ENCODE results near the gene PSIP1.

DNA sequence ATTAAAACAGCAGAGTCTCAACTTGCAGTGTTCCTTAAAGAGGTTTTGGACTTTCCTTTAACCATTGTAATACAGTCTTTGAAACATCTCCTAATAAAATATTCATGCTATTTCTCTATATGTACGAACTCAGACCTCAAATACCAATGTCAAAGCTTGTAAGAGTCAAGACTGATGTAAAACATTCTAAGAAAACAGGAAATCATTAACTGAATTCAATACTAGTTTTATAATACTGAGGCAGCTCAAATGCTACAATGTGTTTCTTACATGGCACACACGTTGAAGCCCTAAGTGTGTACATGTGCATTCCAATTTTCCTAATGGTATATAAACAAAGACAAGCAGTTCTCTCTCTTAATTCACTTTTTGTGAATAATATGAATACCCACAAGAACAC is 11.6 kb downstream of the PSIP1 start:
- TF ChIP-seq, protein P1, sequence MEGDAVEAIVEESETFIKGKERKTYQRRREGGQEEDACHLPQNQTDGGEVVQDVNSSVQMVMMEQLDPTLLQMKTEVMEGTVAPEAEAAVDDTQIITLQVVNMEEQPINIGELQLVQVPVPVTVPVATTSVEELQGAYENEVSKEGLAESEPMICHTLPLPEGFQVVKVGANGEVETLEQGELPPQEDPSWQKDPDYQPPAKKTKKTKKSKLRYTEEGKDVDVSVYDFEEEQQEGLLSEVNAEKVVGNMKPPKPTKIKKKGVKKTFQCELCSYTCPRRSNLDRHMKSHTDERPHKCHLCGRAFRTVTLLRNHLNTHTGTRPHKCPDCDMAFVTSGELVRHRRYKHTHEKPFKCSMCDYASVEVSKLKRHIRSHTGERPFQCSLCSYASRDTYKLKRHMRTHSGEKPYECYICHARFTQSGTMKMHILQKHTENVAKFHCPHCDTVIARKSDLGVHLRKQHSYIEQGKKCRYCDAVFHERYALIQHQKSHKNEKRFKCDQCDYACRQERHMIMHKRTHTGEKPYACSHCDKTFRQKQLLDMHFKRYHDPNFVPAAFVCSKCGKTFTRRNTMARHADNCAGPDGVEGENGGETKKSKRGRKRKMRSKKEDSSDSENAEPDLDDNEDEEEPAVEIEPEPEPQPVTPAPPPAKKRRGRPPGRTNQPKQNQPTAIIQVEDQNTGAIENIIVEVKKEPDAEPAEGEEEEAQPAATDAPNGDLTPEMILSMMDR (conservative IDR thresholded peaks at IDR 0.05 in 1 of 2, IDR thresholded peaks at IDR 0.05 in 1 of 2; ENCODE audit: extremely low read depth in 1 of 2, insufficient read depth in 1 of 2, low read depth in 1 of 2, low read length in 2 of 2): no peak
- no peak for TF ChIP-seq EZH2 (IDR thresholded peaks at IDR 0.05; ENCODE audit: borderline replicate concordance, low read length)
